Kidney (tissue), 14 donors: ENCODE data around the gene RAB3IP. TPM values are rescaled to one million over a fixed set of nuclear protein-coding genes. Genes with fewer than 3 reads are reported as not detected.

Experiments used
- DNase-seq, 5 donors: peaks; one replicate each; pipeline ENCODE4 v3.0.0-alpha.2; 2013 to 2020
- FAIRE-seq: peaks from 2 replicates; lab custom pipeline; 2012; peaks lifted over from hg19 to GRCh38; lab: Jason Lieb, UNC
- H3K27ac ChIP-seq, 2 donors: one replicate each; pipeline ENCODE4 v1.7.0; 2013; ENCODE audit warnings: low read depth in 2 of 2, low read length in 2 of 2, inconsistent platforms in 1 of 2
- H3K27me3 ChIP-seq: one replicate; pipeline ENCODE4 v1.7.1; 2013; ENCODE audit warnings: low read length, inconsistent platforms; ENCODE audit not compliant: control insufficient read depth, insufficient read depth
- H3K36me3 ChIP-seq, 3 donors: one replicate each; pipeline versions ENCODE4 v1.7.0 to v1.7.1; 2013; ENCODE audit warnings: low read length in 3 of 3, control low read depth in 1 of 3, inconsistent platforms in 1 of 3; ENCODE audit not compliant: insufficient read depth in 3 of 3, control insufficient read depth in 2 of 3
- H3K4me1 ChIP-seq, 3 donors: one replicate each; pipeline versions ENCODE4 v1.7.0 to v1.7.1; 2013; ENCODE audit warnings: low read length in 3 of 3, inconsistent platforms in 1 of 3, low read depth in 1 of 3; ENCODE audit not compliant: control insufficient read depth in 2 of 3, insufficient read depth in 2 of 3
- H3K4me3 ChIP-seq, 3 donors: one replicate each; pipeline versions ENCODE4 v1.7.0 to v1.8.1; 2013; ENCODE audit warnings: low read length in 3 of 3, control low read depth in 1 of 3, inconsistent platforms in 1 of 3
- H3K9ac ChIP-seq, 3 donors: one replicate each; pipeline versions ENCODE4 v1.7.0 to v1.7.1; 2013; ENCODE audit warnings: low read length in 3 of 3, control low read depth in 1 of 3, inconsistent platforms in 1 of 3
- H3K9me3 ChIP-seq, 3 donors: one replicate each; pipeline versions ENCODE4 v1.7.0 to v1.7.1; 2013; ENCODE audit warnings: low read length in 3 of 3, control low read depth in 1 of 3, inconsistent platforms in 1 of 3; ENCODE audit not compliant: control insufficient read depth in 2 of 3, insufficient read depth in 1 of 3
- intact Hi-C: fragments of 100-400 bp; cut with DNase I; formaldehyde crosslinking; loops from one replicate; pipeline ENCODE4 v1.11.1; 2022
- polyA plus RNA-seq: library from polyadenylated mRNA; stranded (reverse); fragments of 350-450 nt; fragmentation: Illumina TruSeq; extraction: RNeasy Lipid Tissue Mini Kit (QIAGEN cat#74804); gene quantifications from one replicate; pipeline ENCODE4 v1.2.3, GENCODE V29; 2014; ENCODE audit warnings: low read depth, low replicate concordance; ENCODE audit not compliant: insufficient read depth
- total RNA-seq: library from RNA; stranded (reverse); fragmentation: NEBNext Ultra II Directional; extraction: Animal tissue kit (Norgen Biotek cat#: 25700); gene quantifications from one replicate; pipeline ENCODE4 v1.2.1, GENCODE V29; 2021
- TF ChIP-seq, protein P1 (sequence below): IDR thresholded peaks from 3 replicates; pipeline ENCODE4 v1.5.1; 2012; ENCODE audit warnings: mild to moderate bottlenecking, moderate library complexity, borderline replicate concordance; ENCODE audit not compliant: insufficient read depth; ENCODE audit errors: extremely low read depth
- donor health status: control.
- donor health status: control.
- donor health status: control.
- donor health status: control.
- donor health status: control.
- donor health status: DM: yes; HTN: yes; CAD: no.
- donor health status: Normal renal cell carcinoma (clear cell type).

RAB3IP gene
- total and polyA plus RNA-seq, 2 donors from 2014 or later = 58.4 to 73.6 TPM

DNA sequence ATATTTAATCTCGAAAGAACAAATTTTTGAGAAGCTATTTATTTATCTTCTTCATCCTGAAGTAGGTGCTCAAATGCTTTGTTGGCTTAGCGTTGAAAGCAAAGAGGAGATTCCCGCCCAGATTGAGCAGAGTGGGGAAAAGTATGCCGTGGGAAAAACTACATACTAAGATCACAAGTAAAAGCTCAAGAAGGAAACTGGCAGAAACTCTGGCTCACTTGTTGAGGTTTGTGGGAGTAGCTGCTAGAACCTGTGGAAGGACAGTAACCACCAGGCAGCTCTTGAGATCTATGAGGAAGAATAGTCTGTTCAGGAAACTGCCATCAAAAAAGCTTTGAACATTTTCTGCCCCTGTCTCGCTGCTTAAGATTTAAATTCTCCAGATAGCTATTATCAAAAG, 90.2 kb downstream of the RAB3IP start:
- H3K36me3 ChIP-seq = no peaks in the 10 kb centered on the region
- no peak overlapping the region for H3K9ac ChIP-seq
- H3K9me3 ChIP-seq = no peaks in the 10 kb centered on the region
- no peak overlapping the region for H3K27ac ChIP-seq
- no peaks in the 10 kb centered on the region for H3K27me3 ChIP-seq
- intact Hi-C loops = no loop called here
- FAIRE-seq = no peak
- no peak overlapping the region for H3K4me3 ChIP-seq
- TF ChIP-seq, protein P1, sequence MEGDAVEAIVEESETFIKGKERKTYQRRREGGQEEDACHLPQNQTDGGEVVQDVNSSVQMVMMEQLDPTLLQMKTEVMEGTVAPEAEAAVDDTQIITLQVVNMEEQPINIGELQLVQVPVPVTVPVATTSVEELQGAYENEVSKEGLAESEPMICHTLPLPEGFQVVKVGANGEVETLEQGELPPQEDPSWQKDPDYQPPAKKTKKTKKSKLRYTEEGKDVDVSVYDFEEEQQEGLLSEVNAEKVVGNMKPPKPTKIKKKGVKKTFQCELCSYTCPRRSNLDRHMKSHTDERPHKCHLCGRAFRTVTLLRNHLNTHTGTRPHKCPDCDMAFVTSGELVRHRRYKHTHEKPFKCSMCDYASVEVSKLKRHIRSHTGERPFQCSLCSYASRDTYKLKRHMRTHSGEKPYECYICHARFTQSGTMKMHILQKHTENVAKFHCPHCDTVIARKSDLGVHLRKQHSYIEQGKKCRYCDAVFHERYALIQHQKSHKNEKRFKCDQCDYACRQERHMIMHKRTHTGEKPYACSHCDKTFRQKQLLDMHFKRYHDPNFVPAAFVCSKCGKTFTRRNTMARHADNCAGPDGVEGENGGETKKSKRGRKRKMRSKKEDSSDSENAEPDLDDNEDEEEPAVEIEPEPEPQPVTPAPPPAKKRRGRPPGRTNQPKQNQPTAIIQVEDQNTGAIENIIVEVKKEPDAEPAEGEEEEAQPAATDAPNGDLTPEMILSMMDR = no peak
- no peak for DNase-seq
- no peaks in the 10 kb centered on the region for H3K4me1 ChIP-seq

DNA sequence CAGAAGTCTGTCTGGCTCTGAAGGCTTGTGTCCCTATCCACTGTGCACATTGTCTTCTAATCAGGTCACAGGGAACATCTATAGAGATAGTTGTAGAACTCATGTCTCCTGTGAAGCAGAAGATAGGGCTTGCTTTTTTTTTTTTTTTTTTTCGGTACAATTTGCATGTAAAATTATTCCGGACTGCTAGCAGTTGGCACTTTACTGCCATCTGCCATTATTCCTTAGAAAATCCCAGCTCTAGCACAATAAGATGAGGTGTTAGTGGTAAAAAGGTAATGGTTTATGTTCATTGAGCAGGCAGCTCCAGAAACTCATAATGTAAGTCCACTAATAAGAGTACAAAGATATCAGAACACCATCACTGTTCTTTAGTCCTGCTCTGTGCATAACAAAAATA, 95.0 kb downstream of the RAB3IP start:
- Histone ChIP-seq H3K9me3 (no peaks in the 10 kb centered on the region), H3K4me1 (peaks cover 0 to 6% (median 6%) of the 10 kb centered on the region in 3 donors), H3K9ac (no peak overlapping the region), H3K4me3 (no peak overlapping the region), H3K27ac (no peak overlapping the region), H3K27me3 (no peaks in the 10 kb centered on the region), H3K36me3 (no peaks in the 10 kb centered on the region)
- FAIRE-seq = no peak
- DNase-seq = no peak
- intact Hi-C loops = no loop called here
- TF ChIP-seq, protein P1 = no peak

DNA sequence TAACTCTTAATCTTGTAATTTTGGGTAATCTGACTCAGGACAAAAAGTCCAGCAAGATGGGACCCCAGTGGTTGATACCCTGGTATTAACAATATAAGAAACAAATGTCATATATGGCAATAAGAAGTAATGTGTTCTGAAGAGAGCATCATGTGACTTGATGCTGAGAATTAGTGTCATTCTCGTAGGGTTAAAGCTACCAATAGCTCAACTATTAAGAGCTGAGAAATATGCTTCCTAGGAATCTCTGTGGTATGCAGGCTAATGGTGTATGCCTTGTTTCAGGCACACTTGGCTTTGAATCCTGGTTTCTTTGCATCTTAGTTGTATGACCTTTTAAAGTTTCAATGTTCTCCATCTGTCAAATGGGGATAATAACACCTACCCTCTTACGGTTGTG, 95.5 kb downstream of the RAB3IP start:
- H3K4me3 ChIP-seq = no peak overlapping the region
- DNase-seq = peak in 2 of 5 donors; percentile 44 to 46
- no peaks in the 10 kb centered on the region for H3K9me3 ChIP-seq
- no peak overlapping the region for H3K9ac ChIP-seq
- peaks cover 0 to 6% (median 6%) of the 10 kb centered on the region in 3 donors for H3K4me1 ChIP-seq
- TF ChIP-seq, protein P1 = no peak
- H3K36me3 ChIP-seq = no peaks in the 10 kb centered on the region
- no peak overlapping the region for H3K27ac ChIP-seq
- no peak for FAIRE-seq
- no peaks in the 10 kb centered on the region for H3K27me3 ChIP-seq
- intact Hi-C loops = no loop called here

DNA sequence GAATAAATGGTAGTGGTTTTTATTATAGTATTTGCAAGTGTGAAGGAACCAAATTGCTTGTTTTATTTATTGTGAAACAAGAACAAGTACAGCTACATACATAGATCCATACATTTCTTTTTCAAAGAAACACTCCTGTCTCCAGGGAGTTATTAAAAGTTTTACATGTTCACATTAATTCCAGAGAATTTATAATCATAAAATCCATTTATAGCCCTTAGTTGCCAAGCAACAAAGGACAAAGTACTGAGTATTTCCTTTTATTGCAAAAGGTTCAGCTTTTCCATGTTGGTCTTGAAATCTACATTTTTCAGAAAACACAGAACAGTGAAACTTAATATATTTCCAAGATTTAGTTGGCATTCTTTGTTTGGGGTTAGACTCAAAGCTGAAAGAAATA, 95.9 kb downstream of the RAB3IP start:
- Histone ChIP-seq H3K27ac (no peak overlapping the region), H3K4me1 (peaks cover 0 to 6% (median 6%) of the 10 kb centered on the region in 3 donors), H3K36me3 (no peaks in the 10 kb centered on the region), H3K4me3 (no peak overlapping the region), H3K9me3 (no peaks in the 10 kb centered on the region), H3K9ac (no peak overlapping the region), H3K27me3 (no peaks in the 10 kb centered on the region)
- intact Hi-C loops = no loop called here
- FAIRE-seq (no peak), DNase-seq (peak in 2 of 5 donors; percentile 19 to 48)
- TF ChIP-seq, protein P1 = no peak
